Measurements from ENCODE around the gene KRTAP1-1. TPM values are rescaled to one million over a fixed set of nuclear protein-coding genes. Genes with fewer than 3 reads are reported as not detected.

Gene KRTAP1-1
- total RNA-seq, 1 donor from 2014 or later, result not detected

GRCh38 chr17:40993839-40994238 lies 47.4 kb downstream of the KRTAP1-1 start, which contains the start of gene KRTAP3-3:
KRTAP3-3 (minus strand) TSS chr17:40994164; CDS start chr17:40994097, 67 bp downstream.
- peaks cover 6% of the 10 kb centered on the region for H3K4me1 Mint-ChIP-seq
- no peaks in the 10 kb centered on the region for H3K9me3 Mint-ChIP-seq
- DNase-seq (ENCODE audit: low read depth, low spot score), result no peak
- H3K4me3 Mint-ChIP-seq, result no peak within 1 kb of the TSS
- no peaks in the 10 kb centered on the region for H3K36me3 Mint-ChIP-seq (ENCODE audit: low read depth)
- TF ChIP-seq CTCF (conservative IDR thresholded peaks at IDR 0.05), result no peak
- H3K27me3 Mint-ChIP-seq (ENCODE audit: low read depth), result peaks cover 12% of the 10 kb centered on the region
- no peak within 1 kb of the TSS for H3K27ac Mint-ChIP-seq (ENCODE audit: unreplicated experiment)

- DNase-seq (ENCODE audit: low read depth, low spot score), result no peak
Observed at GRCh38 chr17:40993084-40993483, 48.2 kb downstream of the KRTAP1-1 start.

GRCh38 chr17:40992666-40993065 lies 48.6 kb downstream of the KRTAP1-1 start:
- peaks cover 10% of the 10 kb centered on the region for H3K27me3 Mint-ChIP-seq (ENCODE audit: low read depth)
- TF ChIP-seq CTCF (conservative IDR thresholded peaks at IDR 0.05), result no peak
- H3K9me3 Mint-ChIP-seq, result no peaks in the 10 kb centered on the region
- no peak overlapping the region for H3K27ac Mint-ChIP-seq (ENCODE audit: unreplicated experiment)
- H3K4me3 Mint-ChIP-seq, result no peak overlapping the region
- H3K36me3 Mint-ChIP-seq (ENCODE audit: low read depth), result no peaks in the 10 kb centered on the region
- peaks cover 6% of the 10 kb centered on the region for H3K4me1 Mint-ChIP-seq
- no peak for DNase-seq (ENCODE audit: low read depth, low spot score)

More at GRCh38 chr17:40993084-40993483, 48.2 kb downstream of the KRTAP1-1 start:
- no peak overlapping the region for H3K27ac Mint-ChIP-seq (ENCODE audit: unreplicated experiment)
- TF ChIP-seq CTCF (conservative IDR thresholded peaks at IDR 0.05), result no peak
- H3K27me3 Mint-ChIP-seq (ENCODE audit: low read depth), result peaks cover 12% of the 10 kb centered on the region
- H3K36me3 Mint-ChIP-seq (ENCODE audit: low read depth), result no peaks in the 10 kb centered on the region
- no peak overlapping the region for H3K4me3 Mint-ChIP-seq
- no peaks in the 10 kb centered on the region for H3K9me3 Mint-ChIP-seq
- peaks cover 6% of the 10 kb centered on the region for H3K4me1 Mint-ChIP-seq

Other genes with a start within 250 kb of the KRTAP1-1 start
- not detected in 2 replicates for gene KRT28, start 241.5 kb downstream of the KRTAP1-1 start, total RNA-seq
- gene KRT10, start 218.8 kb downstream of the KRTAP1-1 start, total RNA-seq, result 33.2 and 39.1 TPM in 2 replicates
- gene KRT12, start 174.2 kb downstream of the KRTAP1-1 start, total RNA-seq, result not detected in 2 replicates
- gene KRT20, start 156.2 kb downstream of the KRTAP1-1 start, total RNA-seq, result not detected in 2 replicates
- gene KRT23, start 103.8 kb downstream of the KRTAP1-1 start, total RNA-seq, result not detected in 2 replicates
- not detected in 2 replicates for gene KRT39, start 74.5 kb downstream of the KRTAP1-1 start, total RNA-seq
- not detected in 2 replicates for gene KRT40, start 57.1 kb downstream of the KRTAP1-1 start, total RNA-seq
- not detected in 2 replicates for gene KRTAP3-3, start 47.3 kb downstream of the KRTAP1-1 start, total RNA-seq
- not detected in 2 replicates for gene KRTAP3-2, start 41.5 kb downstream of the KRTAP1-1 start, total RNA-seq
- gene KRTAP3-1, start 32.3 kb downstream of the KRTAP1-1 start, total RNA-seq, result not detected in 2 replicates
- not detected in 2 replicates for gene KRTAP1-5, start 14.2 kb downstream of the KRTAP1-1 start, total RNA-seq
- not detected in 2 replicates for gene KRTAP1-4, start 11.3 kb downstream of the KRTAP1-1 start, total RNA-seq
- gene KRTAP1-3, start 6.6 kb downstream of the KRTAP1-1 start, total RNA-seq, result not detected in 2 replicates
- not detected in 2 replicates for gene KRTAP2-1, start 5.9 kb upstream of the KRTAP1-1 start, total RNA-seq
- gene KRTAP2-2, start 13.8 kb upstream of the KRTAP1-1 start, total RNA-seq, result not detected in 2 replicates
- gene KRTAP2-3, start 18.7 kb upstream of the KRTAP1-1 start, total RNA-seq, result not detected in 2 replicates
- gene KRTAP2-4, start 24.4 kb upstream of the KRTAP1-1 start, total RNA-seq, result not detected in 2 replicates
- not detected in 2 replicates for gene KRTAP4-7, start 42.7 kb upstream of the KRTAP1-1 start, total RNA-seq
- gene KRTAP4-8, start 56.7 kb upstream of the KRTAP1-1 start, total RNA-seq, result not detected in 2 replicates
- gene KRTAP4-16, start 60.8 kb upstream of the KRTAP1-1 start, total RNA-seq, result not detected in 2 replicates
- not detected in 2 replicates for gene KRTAP4-9, start 63.9 kb upstream of the KRTAP1-1 start, total RNA-seq
- gene KRTAP4-11, start 76.9 kb upstream of the KRTAP1-1 start, total RNA-seq, result not detected in 2 replicates
- not detected in 2 replicates for gene KRTAP4-12, start 82.7 kb upstream of the KRTAP1-1 start, total RNA-seq
- gene KRTAP4-6, start 99.1 kb upstream of the KRTAP1-1 start, total RNA-seq, result not detected in 2 replicates
- gene KRTAP4-5, start 108.4 kb upstream of the KRTAP1-1 start, total RNA-seq, result not detected in 2 replicates
- gene KRTAP4-4, start 119.3 kb upstream of the KRTAP1-1 start, total RNA-seq, result not detected in 2 replicates
- gene KRTAP4-3, start 126.8 kb upstream of the KRTAP1-1 start, total RNA-seq, result not detected in 2 replicates
- gene KRTAP4-2, start 136.8 kb upstream of the KRTAP1-1 start, total RNA-seq, result not detected in 2 replicates
- not detected in 2 replicates for gene KRTAP4-1, start 143.5 kb upstream of the KRTAP1-1 start, total RNA-seq
- gene KRTAP9-1, start 148.4 kb upstream of the KRTAP1-1 start, total RNA-seq, result not detected in 2 replicates
- gene KRTAP9-2, start 185.2 kb upstream of the KRTAP1-1 start, total RNA-seq, result not detected in 2 replicates
- gene KRTAP9-3, start 191.0 kb upstream of the KRTAP1-1 start, total RNA-seq, result not detected in 2 replicates
- gene KRTAP9-8, start 196.5 kb upstream of the KRTAP1-1 start, total RNA-seq, result not detected in 2 replicates
- not detected in 2 replicates for gene KRTAP9-4, start 208.2 kb upstream of the KRTAP1-1 start, total RNA-seq
- not detected in 2 replicates for gene KRTAP9-9, start 213.9 kb upstream of the KRTAP1-1 start, total RNA-seq
- gene KRTAP9-6, start 223.9 kb upstream of the KRTAP1-1 start, total RNA-seq, result not detected in 2 replicates
- gene KRTAP9-7, start 234.2 kb upstream of the KRTAP1-1 start, total RNA-seq, result not detected in 2 replicates

All from neural crest cell (in vitro differentiated cells).